Liver (tissue), 9 donors: ENCODE measurements around the gene CHPT1. TPM values are rescaled to one million over a fixed set of nuclear protein-coding genes. Genes with fewer than 3 reads are reported as not detected.

Source experiments
- DNase-seq: peaks from one replicate; pipeline ENCODE4 v3.0.0-alpha.2; 2017; ENCODE audit warnings: low spot score
- H3K27ac ChIP-seq, 2 donors: one replicate each; pipeline ENCODE4 v1.7.0; 2013; ENCODE audit warnings: inconsistent platforms in 2 of 2, low read length in 2 of 2, control low read depth in 1 of 2, low read depth in 1 of 2, mild to moderate bottlenecking in 1 of 2
- H3K27me3 ChIP-seq, 4 donors: one replicate each; pipeline versions ENCODE4 v1.6.1 to v1.7.0; 2013; ENCODE audit warnings: low read length in 3 of 4, inconsistent platforms in 1 of 4, mild to moderate bottlenecking in 1 of 4, moderate library complexity in 1 of 4; ENCODE audit not compliant: control insufficient read depth in 4 of 4, insufficient read depth in 4 of 4
- H3K36me3 ChIP-seq, 4 donors: one replicate each; pipeline versions ENCODE4 v1.6.1 to v1.7.0; 2013; ENCODE audit warnings: low read length in 3 of 4, mild to moderate bottlenecking in 3 of 4, low read depth in 1 of 4, moderate library complexity in 1 of 4; ENCODE audit not compliant: control insufficient read depth in 4 of 4, insufficient read depth in 3 of 4
- H3K4me1 ChIP-seq, 4 donors: one replicate each; pipeline versions ENCODE4 v1.6.1 to v1.7.0; 2013; ENCODE audit warnings: low read length in 3 of 4, mild to moderate bottlenecking in 3 of 4, moderate library complexity in 1 of 4; ENCODE audit not compliant: control insufficient read depth in 4 of 4, insufficient read depth in 4 of 4
- H3K4me3 ChIP-seq, 3 donors: one replicate each; pipeline versions ENCODE4 v1.6.1 to v1.7.0; 2013; ENCODE audit warnings: low read length in 3 of 3, control low read depth in 1 of 3, low read depth in 1 of 3, mild to moderate bottlenecking in 1 of 3
- H3K9ac ChIP-seq, 2 donors: one replicate each; pipeline ENCODE4 v1.7.0; 2013; ENCODE audit warnings: low read length in 2 of 2, mild to moderate bottlenecking in 2 of 2, moderate library complexity in 2 of 2, control low read depth in 1 of 2, low read depth in 1 of 2
- H3K9me3 ChIP-seq, 4 donors: one replicate each; pipeline versions ENCODE4 v1.6.1 to v1.7.0; 2013; ENCODE audit warnings: low read length in 3 of 4; ENCODE audit not compliant: control insufficient read depth in 4 of 4
- FOXA1 ChIP-seq: IDR thresholded peaks from 2 replicates; pipeline ENCODE4 v1.6.1; 2016; ENCODE audit warnings: antibody characterized with exemption
- FOXA2 ChIP-seq: IDR thresholded peaks from 2 replicates; pipeline ENCODE4 v1.6.1; 2016; ENCODE audit warnings: antibody characterized with exemption
- JUND ChIP-seq, 2 donors: IDR thresholded peaks; 2 replicates each; pipeline ENCODE4 v1.6.1; 2016; ENCODE audit warnings: antibody characterized with exemption in 2 of 2
- RAD21 ChIP-seq, 2 donors: IDR thresholded peaks; 2 replicates each; pipeline ENCODE4 v1.6.1; 2016; ENCODE audit warnings: antibody characterized with exemption in 2 of 2, mild to moderate bottlenecking in 2 of 2
- REST ChIP-seq: IDR thresholded peaks from 2 replicates; pipeline ENCODE4 v1.6.1; 2016; ENCODE audit warnings: antibody characterized with exemption, mild to moderate bottlenecking
- RXRA ChIP-seq, 2 donors: IDR thresholded peaks; 2 replicates each; pipeline ENCODE4 v1.6.1; 2017 to 2018; ENCODE audit warnings: antibody characterized with exemption in 2 of 2, mild to moderate bottlenecking in 1 of 2
- SP1 ChIP-seq: IDR thresholded peaks from 2 replicates; pipeline ENCODE4 v1.6.1; 2018; ENCODE audit warnings: antibody characterized with exemption, mild to moderate bottlenecking
- YY1 ChIP-seq: IDR thresholded peaks from 2 replicates; pipeline ENCODE4 v1.6.1; 2016; ENCODE audit warnings: antibody characterized with exemption, mild to moderate bottlenecking
- ZBTB33 ChIP-seq: IDR thresholded peaks from 2 replicates; pipeline ENCODE4 v1.6.1; 2016; ENCODE audit warnings: antibody characterized with exemption
- WGBS: extraction: QIAGEN DNeasy Blood & Tissue Kit; methylation state at CpG from one replicate; pipeline ENCODE4 v1.1.7; 2013; 5-methylcytosine and 5-hydroxymethylcytosine counted together
- polyA plus RNA-seq, 2 donors: library from polyadenylated mRNA; stranded (reverse) in 1 of 2; unstranded in 1 of 2; fragments of 200-250 nt in 1 of 2; fragments of >200 nt in 1 of 2; fragmentation: Nextera tagmentation in 1 of 2; extraction: Ambion mirVana in 1 of 2; gene quantifications; one replicate each; pipeline versions ENCODE4 v1.2.1 to v1.2.3, GENCODE V29; 2013 to 2015
- total RNA-seq, 2 donors: library from RNA; depleted of rRNA; stranded (reverse); fragments of >200 nt; gene quantifications; one replicate each; pipeline ENCODE4 v1.2.3, GENCODE V29; 2014
- TF ChIP-seq, protein P1 (sequence below): IDR thresholded peaks from 2 replicates; pipeline ENCODE4 v1.6.1; 2016; ENCODE audit warnings: antibody characterized with exemption
- TF ChIP-seq, protein P2 (sequence below): fragments of 150-350 bp; IDR thresholded peaks from 2 replicates; pipeline ENCODE4 v1.5.1; 2017; ENCODE audit warnings: improper control_type of control experiment, low read depth, low read length; ENCODE audit not compliant: missing input control
- donor health status: healthy.
- donor health status: healthy.
- donor health status: healthy.
- donor health status: healthy.
- donor health status: healthy.

Gene CHPT1
- total and polyA plus RNA-seq, 4 donors = 51.5 to 96.6 (median 61.7) TPM

GRCh38 chr12:101748907-101749306, 51.5 kb downstream of the CHPT1 start:
- Histone ChIP-seq H3K9me3 (no peaks in the 10 kb centered on the region), H3K36me3 (peaks cover 1 to 43% (median 37%) of the 10 kb centered on the region in 4 donors), H3K27ac (no peak overlapping the region), H3K9ac (no peak overlapping the region), H3K27me3 (no peaks in the 10 kb centered on the region), H3K4me1 (no peaks in the 10 kb centered on the region), H3K4me3 (no peak overlapping the region)
- no peak for DNase-seq
- WGBS = 98% methylated on average over 1 of the region's 1 CpG
- TF ChIP-seq JUND (IDR thresholded peaks at IDR 0.05) (no peak), RXRA (IDR thresholded peaks at IDR 0.05) (no peak), FOXA2 (no peak), REST (no peak)
- TF ChIP-seq, protein P1, sequence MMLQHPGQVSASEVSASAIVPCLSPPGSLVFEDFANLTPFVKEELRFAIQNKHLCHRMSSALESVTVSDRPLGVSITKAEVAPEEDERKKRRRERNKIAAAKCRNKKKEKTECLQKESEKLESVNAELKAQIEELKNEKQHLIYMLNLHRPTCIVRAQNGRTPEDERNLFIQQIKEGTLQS = no peak

- H3K9me3 ChIP-seq = no peaks in the 10 kb centered on the region
- TF ChIP-seq ZBTB33 (no peak), RXRA (IDR thresholded peaks at IDR 0.05) (no peak), SP1 (no peak), RAD21 (IDR thresholded peaks at IDR 0.05) (no peak), REST (no peak), FOXA1 (no peak), YY1 (no peak), FOXA2 (no peak)
- TF ChIP-seq, protein P1 = no peak
- TF ChIP-seq, protein P2, sequence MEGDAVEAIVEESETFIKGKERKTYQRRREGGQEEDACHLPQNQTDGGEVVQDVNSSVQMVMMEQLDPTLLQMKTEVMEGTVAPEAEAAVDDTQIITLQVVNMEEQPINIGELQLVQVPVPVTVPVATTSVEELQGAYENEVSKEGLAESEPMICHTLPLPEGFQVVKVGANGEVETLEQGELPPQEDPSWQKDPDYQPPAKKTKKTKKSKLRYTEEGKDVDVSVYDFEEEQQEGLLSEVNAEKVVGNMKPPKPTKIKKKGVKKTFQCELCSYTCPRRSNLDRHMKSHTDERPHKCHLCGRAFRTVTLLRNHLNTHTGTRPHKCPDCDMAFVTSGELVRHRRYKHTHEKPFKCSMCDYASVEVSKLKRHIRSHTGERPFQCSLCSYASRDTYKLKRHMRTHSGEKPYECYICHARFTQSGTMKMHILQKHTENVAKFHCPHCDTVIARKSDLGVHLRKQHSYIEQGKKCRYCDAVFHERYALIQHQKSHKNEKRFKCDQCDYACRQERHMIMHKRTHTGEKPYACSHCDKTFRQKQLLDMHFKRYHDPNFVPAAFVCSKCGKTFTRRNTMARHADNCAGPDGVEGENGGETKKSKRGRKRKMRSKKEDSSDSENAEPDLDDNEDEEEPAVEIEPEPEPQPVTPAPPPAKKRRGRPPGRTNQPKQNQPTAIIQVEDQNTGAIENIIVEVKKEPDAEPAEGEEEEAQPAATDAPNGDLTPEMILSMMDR = no peak
- 89% methylated on average over 4 of the region's 4 CpGs for WGBS
- H3K4me3 ChIP-seq = no peak overlapping the region
- peaks cover 2 to 35% (median 31%) of the 10 kb centered on the region in 4 donors for H3K36me3 ChIP-seq
- H3K9ac ChIP-seq = no peak overlapping the region
- DNase-seq = no peak
- H3K27ac ChIP-seq = no peak overlapping the region
- H3K27me3 ChIP-seq = no peaks in the 10 kb centered on the region
- H3K4me1 ChIP-seq = no peaks in the 10 kb centered on the region
These were observed 52.2 kb downstream of the CHPT1 start for GRCh38 chr12:101749657-101750056.
